Cardiac muscle cell (in vitro differentiated cells and primary cell): ENCODE measurements around the gene MRPS27. TPM values are rescaled to one million over a fixed set of nuclear protein-coding genes. Genes with fewer than 3 reads are reported as not detected.

Source experiments
- DNase-seq, 2 donors: peaks; one replicate each; pipeline versions ENCODE4 v3.0.0 to v3.0.0-alpha.2; 2010 to 2017; ENCODE audit warnings: low read depth in 1 of 2, low spot score in 1 of 2
- H3K27ac ChIP-seq: fragments of 200-600 bp; sonication (generic); 2 replicates; pipeline ENCODE4 v1.5.1; 2016
- H3K27me3 ChIP-seq: fragments of 200-600 bp; sonication (generic); 2 replicates; pipeline ENCODE4 v1.6.0; 2016; ENCODE audit warnings: control low read depth
- H3K36me3 ChIP-seq: fragments of 200-600 bp; sonication (generic); 2 replicates; pipeline ENCODE4 v1.5.1; 2016; ENCODE audit warnings: control low read depth
- H3K4me1 ChIP-seq: fragments of 200-600 bp; sonication (generic); 2 replicates; pipeline ENCODE4 v1.8.1; 2017; ENCODE audit warnings: low read depth, mild to moderate bottlenecking, mixed run types
- H3K4me3 ChIP-seq: fragments of 200-600 bp; sonication (generic); 2 replicates; pipeline ENCODE4 v1.5.1; 2016; ENCODE audit warnings: mild to moderate bottlenecking
- H3K9me3 ChIP-seq: fragments of 200-600 bp; sonication (generic); 2 replicates; pipeline ENCODE4 v1.5.1; 2017; ENCODE audit warnings: low read depth, mild to moderate bottlenecking, control low read depth
- polyA plus RNA-seq: library from polyadenylated mRNA; unstranded; fragments of >200 nt; fragmentation: Nextera tagmentation; extraction: Ambion mirVana; gene quantifications from 2 replicates; pipeline ENCODE4 v1.2.1, GENCODE V29; 2016
- total RNA-seq: library from RNA; depleted of rRNA; stranded (reverse); fragments of >200 nt; gene quantifications from 2 replicates; pipeline ENCODE4 v1.2.3, GENCODE V29; 2016
- TF ChIP-seq, protein P1 (sequence below): IDR thresholded peaks from 2 replicates; pipeline ENCODE4 v1.5.1; 2012; ENCODE audit warnings: low read depth, mild to moderate bottlenecking, low read length

The MRPS27 gene
- total and polyA plus RNA-seq, 2 experiments from 2014 or later: 58.1 to 64.1 TPM

DNA sequence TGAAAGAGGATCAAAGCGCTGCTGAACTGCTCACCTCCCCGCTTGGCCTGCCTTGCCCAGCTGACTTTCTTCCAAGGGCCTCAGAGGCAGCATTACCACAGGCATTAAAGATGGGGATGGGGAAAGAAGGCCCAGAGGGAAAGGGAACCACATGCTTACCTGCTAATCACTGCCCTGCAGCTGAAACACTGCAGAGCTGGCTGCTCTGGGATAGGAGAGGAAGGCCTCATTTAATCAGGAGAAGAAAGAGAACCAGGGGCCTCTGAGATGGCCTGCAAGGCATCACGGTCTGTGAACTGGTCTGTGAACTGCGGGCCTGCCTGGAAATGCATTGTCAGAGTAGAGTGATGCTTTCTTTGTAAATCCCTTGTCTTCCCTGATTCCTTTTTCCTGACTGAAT, 44.9 kb upstream of the MRPS27 start:
- Histone ChIP-seq H3K9me3 (no peaks in the 10 kb centered on the region), H3K4me3 (no peak overlapping the region), H3K36me3 (peaks cover 3% of the 10 kb centered on the region), H3K4me1 (peaks cover 4% of the 10 kb centered on the region), H3K27ac (no peak overlapping the region), H3K27me3 (no peaks in the 10 kb centered on the region)
- DNase-seq: no peak
- TF ChIP-seq, protein P1, sequence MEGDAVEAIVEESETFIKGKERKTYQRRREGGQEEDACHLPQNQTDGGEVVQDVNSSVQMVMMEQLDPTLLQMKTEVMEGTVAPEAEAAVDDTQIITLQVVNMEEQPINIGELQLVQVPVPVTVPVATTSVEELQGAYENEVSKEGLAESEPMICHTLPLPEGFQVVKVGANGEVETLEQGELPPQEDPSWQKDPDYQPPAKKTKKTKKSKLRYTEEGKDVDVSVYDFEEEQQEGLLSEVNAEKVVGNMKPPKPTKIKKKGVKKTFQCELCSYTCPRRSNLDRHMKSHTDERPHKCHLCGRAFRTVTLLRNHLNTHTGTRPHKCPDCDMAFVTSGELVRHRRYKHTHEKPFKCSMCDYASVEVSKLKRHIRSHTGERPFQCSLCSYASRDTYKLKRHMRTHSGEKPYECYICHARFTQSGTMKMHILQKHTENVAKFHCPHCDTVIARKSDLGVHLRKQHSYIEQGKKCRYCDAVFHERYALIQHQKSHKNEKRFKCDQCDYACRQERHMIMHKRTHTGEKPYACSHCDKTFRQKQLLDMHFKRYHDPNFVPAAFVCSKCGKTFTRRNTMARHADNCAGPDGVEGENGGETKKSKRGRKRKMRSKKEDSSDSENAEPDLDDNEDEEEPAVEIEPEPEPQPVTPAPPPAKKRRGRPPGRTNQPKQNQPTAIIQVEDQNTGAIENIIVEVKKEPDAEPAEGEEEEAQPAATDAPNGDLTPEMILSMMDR: no peak

DNA sequence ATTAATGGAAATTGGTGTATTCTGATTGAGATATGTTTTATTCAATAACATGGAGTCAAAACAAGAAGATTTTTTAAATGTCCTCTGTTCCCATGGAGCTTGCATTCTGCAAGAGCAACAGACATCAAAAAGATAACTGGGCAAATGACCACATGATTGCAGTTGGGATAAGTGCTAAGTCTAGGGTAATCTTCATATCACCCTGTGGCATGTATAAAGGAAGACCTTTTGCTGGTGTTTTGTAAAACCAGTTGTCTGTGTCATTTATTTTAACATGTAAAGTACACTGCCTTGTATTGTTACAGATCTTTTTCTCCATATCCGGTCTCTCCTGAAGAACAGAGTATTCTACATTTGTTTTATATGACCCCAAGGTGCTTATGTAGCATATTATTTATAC, 44.1 kb upstream of the MRPS27 start:
- Histone ChIP-seq H3K27me3 (no peaks in the 10 kb centered on the region), H3K36me3 (peaks cover 3% of the 10 kb centered on the region), H3K9me3 (no peaks in the 10 kb centered on the region), H3K4me1 (peaks cover 4% of the 10 kb centered on the region), H3K27ac (no peak overlapping the region), H3K4me3 (no peak overlapping the region)
- TF ChIP-seq, protein P1: no peak
- no peak for DNase-seq

DNA sequence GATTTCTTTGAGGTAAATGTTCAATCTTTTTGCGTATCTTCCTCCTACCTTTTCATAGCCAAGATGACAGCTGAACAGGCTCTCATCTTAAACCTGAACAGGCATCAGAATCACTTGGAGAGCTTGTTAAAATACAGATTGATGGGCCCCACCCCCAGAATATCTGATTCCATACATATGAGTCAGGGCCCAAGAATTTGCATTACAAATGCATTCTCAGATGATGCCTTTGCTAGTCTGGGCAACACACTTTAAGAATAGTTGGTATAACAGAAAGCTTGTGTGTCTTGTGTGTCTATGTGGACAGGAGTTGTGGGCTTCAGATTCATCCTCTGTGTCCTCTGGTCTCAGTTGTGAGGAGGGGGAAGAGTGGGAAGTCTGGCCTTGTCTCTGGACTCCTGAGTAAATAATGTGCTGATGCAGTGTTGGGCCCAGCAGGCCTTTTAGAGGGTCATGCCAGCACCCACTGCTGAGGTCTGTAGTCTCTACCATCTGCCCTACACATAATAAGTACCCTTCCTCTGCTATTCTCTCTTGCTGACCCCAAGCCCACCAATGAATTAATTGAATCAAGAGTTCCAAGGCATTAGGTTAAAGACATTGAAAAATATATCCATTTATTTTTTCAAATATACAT, 43.2 kb upstream of the MRPS27 start:
- no peak overlapping the region for H3K4me3 ChIP-seq
- no peaks in the 10 kb centered on the region for H3K9me3 ChIP-seq
- peaks cover 4% of the 10 kb centered on the region for H3K4me1 ChIP-seq
- no peaks in the 10 kb centered on the region for H3K27me3 ChIP-seq
- no peak overlapping the region for H3K27ac ChIP-seq
- peaks cover 11% of the 10 kb centered on the region for H3K36me3 ChIP-seq
- peak in 1 of 2 donors; percentile 76 for DNase-seq
- TF ChIP-seq, protein P1: no peak

DNA sequence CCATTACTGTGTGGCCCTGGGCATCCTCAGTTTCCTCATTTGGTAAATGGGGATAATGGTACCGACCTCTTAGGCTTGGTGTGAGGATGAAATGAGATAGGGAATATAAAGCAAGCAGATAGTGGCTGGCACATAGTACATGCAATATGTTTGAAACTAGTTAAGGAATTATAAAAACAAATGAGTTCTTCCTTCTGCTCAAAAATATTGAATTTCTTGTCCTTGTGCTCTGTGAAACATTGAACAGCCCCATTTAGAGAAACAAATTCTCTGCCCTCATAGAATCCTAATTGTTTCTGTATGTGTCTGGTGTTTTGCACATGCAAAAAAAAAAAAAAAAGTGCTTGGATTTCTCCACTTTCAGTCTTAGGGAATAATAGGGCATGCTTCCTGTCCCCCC, 39.8 kb upstream of the MRPS27 start:
- Histone ChIP-seq H3K9me3 (no peaks in the 10 kb centered on the region), H3K4me3 (no peak overlapping the region), H3K4me1 (no peaks in the 10 kb centered on the region), H3K27me3 (no peaks in the 10 kb centered on the region), H3K36me3 (peaks cover 11% of the 10 kb centered on the region), H3K27ac (no peak overlapping the region)
- no peak for DNase-seq
- TF ChIP-seq, protein P1: no peak

DNA sequence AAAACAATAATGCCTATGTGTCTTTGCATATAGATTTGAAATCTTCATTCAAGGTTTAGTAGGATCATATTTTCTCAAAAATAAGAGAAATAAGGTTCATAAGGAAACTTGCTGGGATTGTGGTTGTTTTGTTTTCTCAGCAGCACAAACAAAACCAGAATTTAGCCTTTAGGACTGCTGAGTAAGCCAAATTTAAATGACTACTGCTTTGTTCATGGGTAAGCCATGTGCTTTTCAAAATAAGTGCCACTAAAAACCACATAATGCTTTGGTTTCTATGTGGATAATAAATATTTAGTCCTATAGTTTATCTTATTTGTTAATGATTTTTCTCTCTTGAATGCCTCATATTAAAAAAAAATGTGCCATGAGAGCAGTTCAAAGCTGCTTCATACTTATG, 38.9 kb upstream of the MRPS27 start:
- TF ChIP-seq, protein P1: no peak
- H3K4me3 ChIP-seq: no peak overlapping the region
- H3K27me3 ChIP-seq: no peaks in the 10 kb centered on the region
- no peak overlapping the region for H3K27ac ChIP-seq
- no peaks in the 10 kb centered on the region for H3K9me3 ChIP-seq
- H3K36me3 ChIP-seq: peaks cover 11% of the 10 kb centered on the region
- DNase-seq: no peak
- H3K4me1 ChIP-seq: no peaks in the 10 kb centered on the region
